ENCODE measurements around the gene GALNT2. TPM values are rescaled to one million over a fixed set of nuclear protein-coding genes. Genes with fewer than 3 reads are reported as not detected.

Gene GALNT2
- total RNA-seq, 4 donors from 2014 or later, result 41.7 to 56.4 (median 50.7) TPM

DNA sequence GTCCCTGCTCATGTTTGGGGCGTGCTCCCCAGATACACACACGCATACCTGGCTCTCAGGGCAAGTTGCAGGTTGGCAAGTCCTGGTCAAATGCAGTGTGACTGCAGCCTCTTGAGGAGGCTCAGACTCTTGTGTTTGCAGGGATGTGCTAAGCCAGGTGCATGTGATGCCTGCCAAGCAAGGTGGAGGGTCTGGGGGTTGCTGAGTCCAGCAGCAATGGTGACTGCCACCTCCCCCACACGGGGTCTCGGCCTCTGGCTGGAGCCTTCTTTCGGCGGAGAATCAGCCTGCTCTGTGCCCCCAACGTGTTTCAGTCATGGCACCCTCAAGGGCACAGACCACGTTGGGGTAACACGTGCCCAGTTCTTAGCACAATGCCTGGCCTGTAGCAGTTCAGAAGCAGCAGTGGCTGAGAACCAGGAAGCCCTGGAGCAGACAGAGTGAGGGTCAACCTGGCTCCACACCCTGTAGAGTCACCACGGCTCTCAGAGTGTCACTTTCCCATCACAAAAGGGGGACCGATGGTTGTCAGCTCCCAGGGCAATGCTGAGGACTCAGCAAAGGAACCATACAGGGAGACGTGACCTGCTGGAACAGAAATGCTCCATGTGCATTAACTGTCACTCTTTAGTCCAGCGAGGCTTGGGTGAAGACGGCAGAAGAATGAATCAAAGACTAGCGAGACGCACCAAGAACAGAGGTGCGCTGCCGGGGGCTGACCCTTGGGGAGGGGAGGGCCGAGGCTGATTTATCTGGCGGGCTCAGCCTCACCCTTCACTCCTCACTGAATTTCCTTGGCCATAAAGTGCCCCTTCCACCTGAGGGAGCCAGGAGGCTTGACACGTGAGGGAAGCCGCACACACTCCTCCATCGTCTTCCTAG, 250.1 kb downstream of the GALNT2 start:
- TF ChIP-seq, protein P1, sequence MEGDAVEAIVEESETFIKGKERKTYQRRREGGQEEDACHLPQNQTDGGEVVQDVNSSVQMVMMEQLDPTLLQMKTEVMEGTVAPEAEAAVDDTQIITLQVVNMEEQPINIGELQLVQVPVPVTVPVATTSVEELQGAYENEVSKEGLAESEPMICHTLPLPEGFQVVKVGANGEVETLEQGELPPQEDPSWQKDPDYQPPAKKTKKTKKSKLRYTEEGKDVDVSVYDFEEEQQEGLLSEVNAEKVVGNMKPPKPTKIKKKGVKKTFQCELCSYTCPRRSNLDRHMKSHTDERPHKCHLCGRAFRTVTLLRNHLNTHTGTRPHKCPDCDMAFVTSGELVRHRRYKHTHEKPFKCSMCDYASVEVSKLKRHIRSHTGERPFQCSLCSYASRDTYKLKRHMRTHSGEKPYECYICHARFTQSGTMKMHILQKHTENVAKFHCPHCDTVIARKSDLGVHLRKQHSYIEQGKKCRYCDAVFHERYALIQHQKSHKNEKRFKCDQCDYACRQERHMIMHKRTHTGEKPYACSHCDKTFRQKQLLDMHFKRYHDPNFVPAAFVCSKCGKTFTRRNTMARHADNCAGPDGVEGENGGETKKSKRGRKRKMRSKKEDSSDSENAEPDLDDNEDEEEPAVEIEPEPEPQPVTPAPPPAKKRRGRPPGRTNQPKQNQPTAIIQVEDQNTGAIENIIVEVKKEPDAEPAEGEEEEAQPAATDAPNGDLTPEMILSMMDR (IDR thresholded peaks at IDR 0.05; ENCODE audit: low read depth), result no peak

GRCh38 chr1:230317823-230318819, 251.1 kb downstream of the GALNT2 start:
- TF ChIP-seq, protein P1 (IDR thresholded peaks at IDR 0.05; ENCODE audit: low read depth), result no peak

DNA sequence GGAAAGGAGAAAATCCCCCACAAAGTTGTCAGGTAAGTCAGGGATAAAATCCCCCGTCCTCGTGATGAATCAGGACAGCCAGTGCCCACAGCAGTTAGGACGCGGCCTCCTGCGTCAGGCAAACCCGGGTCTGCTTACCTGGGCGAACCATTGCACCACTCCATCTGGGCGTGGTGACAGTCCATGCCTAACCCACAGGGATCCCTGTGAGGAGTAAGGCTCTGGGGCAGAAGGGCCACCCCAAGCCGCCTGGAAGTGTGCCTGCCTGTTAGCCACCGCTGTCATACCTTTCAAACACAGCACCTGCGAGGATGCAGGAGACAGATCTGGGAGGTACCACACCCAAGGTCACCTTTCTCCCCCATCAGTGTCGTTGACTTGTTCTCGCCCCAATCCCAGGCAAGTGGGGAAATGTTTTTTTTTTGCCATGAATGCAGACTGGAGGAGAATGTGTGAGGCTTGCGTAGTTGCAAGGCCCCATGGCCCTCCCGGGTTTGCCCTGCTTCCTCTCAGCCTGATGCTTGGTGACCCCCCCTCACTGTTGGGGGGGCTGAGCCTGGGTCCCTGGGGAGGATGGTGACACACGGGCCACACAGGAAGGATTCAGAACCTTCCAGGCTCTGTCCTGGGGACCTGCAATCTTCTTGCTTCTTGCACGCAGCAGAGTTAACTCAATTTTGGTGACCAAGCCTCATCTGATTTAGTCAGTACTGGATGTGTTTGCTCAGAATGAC, 252.1 kb downstream of the GALNT2 start:
- TF ChIP-seq, protein P1 (IDR thresholded peaks at IDR 0.05; ENCODE audit: low read depth), result no peak

- TF ChIP-seq, protein P1 (IDR thresholded peaks at IDR 0.05; ENCODE audit: low read depth), result no peak
Observed at GRCh38 chr1:230320804-230321203, 253.8 kb downstream of the GALNT2 start.

GRCh38 chr1:230321341-230321740, 254.3 kb downstream of the GALNT2 start:
- TF ChIP-seq, protein P1 (IDR thresholded peaks at IDR 0.05; ENCODE audit: low read depth), result no peak

DNA sequence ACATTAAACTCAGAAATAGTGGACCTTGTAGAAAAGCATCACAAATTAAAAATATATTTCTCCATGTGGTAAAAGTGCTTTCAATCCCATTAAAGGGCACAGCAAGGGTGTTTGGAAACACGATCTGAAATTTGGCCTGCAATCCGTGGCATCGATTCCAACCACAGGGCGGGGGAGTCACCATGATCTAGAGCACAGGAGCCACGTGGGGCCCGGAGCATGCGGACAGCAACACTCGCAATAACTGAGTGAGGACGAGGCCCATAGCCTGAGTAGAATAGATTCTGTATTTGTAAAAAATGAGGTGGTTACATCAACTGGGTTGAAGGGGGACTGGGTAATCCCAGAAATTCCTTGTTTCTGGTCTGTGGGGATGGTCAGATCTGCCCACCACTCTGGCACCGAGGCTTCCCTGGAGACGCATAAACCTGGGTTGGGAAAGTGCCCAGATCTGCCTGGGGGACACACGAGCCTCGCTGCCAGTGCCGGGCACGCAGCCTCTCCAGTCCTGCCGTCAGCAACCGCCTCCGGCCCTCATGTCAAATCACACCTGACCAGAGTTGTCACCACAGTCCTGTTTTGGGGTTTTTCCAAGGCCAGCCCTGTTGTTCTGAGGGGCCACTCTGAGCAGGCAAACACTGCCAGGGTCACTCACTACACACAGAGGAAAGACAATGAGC, 254.8 kb downstream of the GALNT2 start:
- TF ChIP-seq, protein P1 (IDR thresholded peaks at IDR 0.05; ENCODE audit: low read depth), result no peak

Data from subcutaneous adipose tissue (tissue), 4 donors.